SU-DHL-6 (cell line): ENCODE results near the gene DBN1.

Experiments
- EZH2phosphoT487 ChIP-seq: fragments of 200-600 bp; sonication (generic), shearing (Covaris generic); conservative IDR thresholded peaks from 2 replicates; pipeline ENCODE4 v1.6.1; 2018; ENCODE audit warnings: mild to moderate bottlenecking, antibody characterized with exemption, low read length, moderate library complexity, mixed read lengths
- TF ChIP-seq, protein P1 (sequence below): fragments of 200-600 bp; sonication (generic); IDR thresholded peaks from one replicate; pipeline ENCODE4 v1.5.1; 2017; ENCODE audit warnings: antibody characterized with exemption, mild to moderate bottlenecking, low read length, moderate library complexity; ENCODE audit not compliant: insufficient read depth, poor library complexity, severe bottlenecking

DNA sequence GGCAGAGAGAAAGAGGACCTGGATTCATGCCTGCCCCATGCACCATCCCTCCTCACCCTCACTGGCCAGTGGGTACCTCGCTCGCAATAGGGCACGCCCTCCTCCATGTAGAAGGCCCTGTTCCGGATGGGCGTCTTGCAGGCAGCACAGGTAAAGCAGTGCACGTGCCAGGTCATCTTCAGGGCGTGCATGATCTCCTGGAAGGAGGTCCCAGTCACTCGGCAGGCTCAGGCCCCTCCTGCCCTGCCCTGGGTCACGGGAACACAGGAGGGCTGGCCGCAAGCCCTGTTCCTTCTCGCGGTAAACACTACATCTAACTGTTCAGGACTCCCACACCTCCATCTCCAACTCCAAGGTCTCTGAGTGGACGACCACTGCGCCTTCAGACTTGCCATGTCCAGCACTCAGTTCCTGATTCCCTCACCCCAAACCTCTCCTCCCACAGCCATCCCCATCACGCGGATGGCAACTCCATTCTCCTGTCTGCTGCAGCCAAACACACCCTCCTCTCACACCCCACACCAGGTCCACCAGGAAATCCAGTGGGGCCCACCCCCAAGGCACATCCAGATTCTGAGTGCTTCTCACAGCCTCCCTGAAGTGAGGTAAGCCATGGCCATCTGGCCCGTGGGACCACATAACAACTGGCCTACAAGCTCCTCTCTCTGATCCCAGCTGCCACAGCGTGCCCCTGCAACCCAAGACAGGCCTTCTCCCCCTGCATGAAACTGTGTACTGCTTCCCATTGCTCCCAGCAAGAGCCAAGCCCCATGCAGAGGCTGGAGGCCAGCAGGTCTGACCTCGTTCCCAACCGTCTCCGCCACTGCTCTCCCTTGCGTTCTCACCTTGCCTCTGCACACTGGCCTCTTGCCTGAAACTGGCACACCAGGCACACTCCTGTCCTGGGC, 10.8 kb upstream of the DBN1 start:
- TF ChIP-seq, protein P1, sequence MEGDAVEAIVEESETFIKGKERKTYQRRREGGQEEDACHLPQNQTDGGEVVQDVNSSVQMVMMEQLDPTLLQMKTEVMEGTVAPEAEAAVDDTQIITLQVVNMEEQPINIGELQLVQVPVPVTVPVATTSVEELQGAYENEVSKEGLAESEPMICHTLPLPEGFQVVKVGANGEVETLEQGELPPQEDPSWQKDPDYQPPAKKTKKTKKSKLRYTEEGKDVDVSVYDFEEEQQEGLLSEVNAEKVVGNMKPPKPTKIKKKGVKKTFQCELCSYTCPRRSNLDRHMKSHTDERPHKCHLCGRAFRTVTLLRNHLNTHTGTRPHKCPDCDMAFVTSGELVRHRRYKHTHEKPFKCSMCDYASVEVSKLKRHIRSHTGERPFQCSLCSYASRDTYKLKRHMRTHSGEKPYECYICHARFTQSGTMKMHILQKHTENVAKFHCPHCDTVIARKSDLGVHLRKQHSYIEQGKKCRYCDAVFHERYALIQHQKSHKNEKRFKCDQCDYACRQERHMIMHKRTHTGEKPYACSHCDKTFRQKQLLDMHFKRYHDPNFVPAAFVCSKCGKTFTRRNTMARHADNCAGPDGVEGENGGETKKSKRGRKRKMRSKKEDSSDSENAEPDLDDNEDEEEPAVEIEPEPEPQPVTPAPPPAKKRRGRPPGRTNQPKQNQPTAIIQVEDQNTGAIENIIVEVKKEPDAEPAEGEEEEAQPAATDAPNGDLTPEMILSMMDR, result no peak
- TF ChIP-seq EZH2phosphoT487, result no peak
